ENCODE measurements around the gene RNF145.

DNA sequence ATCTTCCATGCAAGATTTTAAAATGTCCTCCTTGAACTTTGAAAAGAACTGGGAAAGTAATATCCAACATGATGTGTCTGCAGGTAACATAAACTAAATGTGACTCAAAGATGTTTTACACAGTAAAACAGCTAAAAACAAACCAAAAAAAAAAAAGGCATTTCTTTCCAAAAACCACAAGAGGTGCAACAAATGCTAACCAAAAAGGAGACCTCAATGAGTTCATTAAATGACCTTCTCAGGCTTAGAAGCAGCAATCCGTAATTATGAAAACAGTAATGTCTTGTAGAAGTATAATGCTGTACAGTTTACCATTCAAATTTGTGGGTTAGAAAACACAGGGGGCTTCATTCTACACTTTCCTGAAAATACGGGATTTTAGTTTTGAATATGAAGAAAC is 2.5 kb downstream of the RNF145 start:
- no peak for TF ChIP-seq FOXA1 (IDR thresholded peaks at IDR 0.05)
- TF ChIP-seq SUZ12 (IDR thresholded peaks at IDR 0.05): no peak
- TF ChIP-seq ARNT (IDR thresholded peaks at IDR 0.05): no peak
- no peak for TF ChIP-seq LEF1 (IDR thresholded peaks at IDR 0.05; ENCODE audit: borderline replicate concordance)
- no peak for TF ChIP-seq ZNF384 (IDR thresholded peaks at IDR 0.05)
- no peak for TF ChIP-seq FOXM1 (IDR thresholded peaks at IDR 0.05; ENCODE audit: borderline replicate concordance)
- no peak for TF ChIP-seq BHLHE40 (IDR thresholded peaks at IDR 0.05; ENCODE audit: borderline replicate concordance)
- no peak for TF ChIP-seq SP1 (IDR thresholded peaks at IDR 0.05)
- no peak for TF ChIP-seq L3MBTL2 (conservative IDR thresholded peaks at IDR 0.05)
- no peak for TF ChIP-seq NFRKB (IDR thresholded peaks at IDR 0.05)
- TF ChIP-seq CTBP1 (IDR thresholded peaks at IDR 0.05; ENCODE audit: borderline replicate concordance): no peak
- no peak for TF ChIP-seq ELF4 (IDR thresholded peaks at IDR 0.05)
- TF ChIP-seq, protein P1, sequence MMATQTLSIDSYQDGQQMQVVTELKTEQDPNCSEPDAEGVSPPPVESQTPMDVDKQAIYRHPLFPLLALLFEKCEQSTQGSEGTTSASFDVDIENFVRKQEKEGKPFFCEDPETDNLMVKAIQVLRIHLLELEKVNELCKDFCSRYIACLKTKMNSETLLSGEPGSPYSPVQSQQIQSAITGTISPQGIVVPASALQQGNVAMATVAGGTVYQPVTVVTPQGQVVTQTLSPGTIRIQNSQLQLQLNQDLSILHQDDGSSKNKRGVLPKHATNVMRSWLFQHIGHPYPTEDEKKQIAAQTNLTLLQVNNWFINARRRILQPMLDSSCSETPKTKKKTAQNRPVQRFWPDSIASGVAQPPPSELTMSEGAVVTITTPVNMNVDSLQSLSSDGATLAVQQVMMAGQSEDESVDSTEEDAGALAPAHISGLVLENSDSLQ (IDR thresholded peaks at IDR 0.05): no peak

Measured in HEK293T (cell line).